MM.1S (cell line): ENCODE results near the gene TREM1.

Source experiments
- DNase-seq: peaks from one replicate; pipeline ENCODE4 v3.0.0-alpha.2; 2015
- H2AFZ ChIP-seq: fragments of 300-600 bp; sonication (generic); 2 replicates; pipeline ENCODE4 v1.6.0; 2016; ENCODE audit warnings: antibody characterized with exemption, low read length
- H3F3A ChIP-seq: fragments of 300-600 bp; sonication (generic); 2 replicates; pipeline ENCODE4 v1.6.1; 2016; ENCODE audit warnings: mild to moderate bottlenecking, antibody characterized with exemption, low read length, moderate library complexity, mixed read lengths; ENCODE audit not compliant: insufficient read depth
- H3K27ac ChIP-seq: fragments of 300-600 bp; sonication (generic); 2 replicates; pipeline ENCODE4 v1.5.1; 2016; ENCODE audit warnings: mild to moderate bottlenecking, low read length
- H3K27me3 ChIP-seq: fragments of 300-600 bp; sonication (generic); replicated peaks from 2 replicates; pipeline ENCODE4 v1.6.0; 2016; ENCODE audit warnings: low read length; ENCODE audit not compliant: insufficient read depth
- H3K36me3 ChIP-seq: fragments of 300-600 bp; sonication (generic); replicated peaks from 2 replicates; pipeline ENCODE4 v1.6.1; 2016; ENCODE audit warnings: mild to moderate bottlenecking, low read length, mixed read lengths; ENCODE audit not compliant: insufficient read depth
- H3K4me1 ChIP-seq: fragments of 300-600 bp; sonication (generic); 2 replicates; pipeline ENCODE4 v1.6.1; 2016; ENCODE audit warnings: low read length, mixed read lengths
- H3K4me2 ChIP-seq: fragments of 300-600 bp; sonication (generic); 2 replicates; pipeline ENCODE4 v1.6.0; 2016; ENCODE audit warnings: low read depth, low read length
- H3K4me3 ChIP-seq: fragments of 300-600 bp; sonication (generic); 2 replicates; pipeline ENCODE4 v1.5.1; 2016; ENCODE audit warnings: low read length, mixed read lengths
- H3K79me2 ChIP-seq: fragments of 300-600 bp; sonication (generic); 2 replicates; pipeline ENCODE4 v1.6.1; 2016; ENCODE audit warnings: mixed run types, low read length, mixed read lengths
- H3K9ac ChIP-seq: fragments of 300-600 bp; sonication (generic); 2 replicates; pipeline ENCODE4 v1.6.1; 2016; ENCODE audit warnings: low read length, mixed read lengths
- H3K9me2 ChIP-seq: fragments of 300-600 bp; sonication (generic); replicated peaks from 2 replicates; pipeline ENCODE4 v1.6.1; 2016; ENCODE audit warnings: mild to moderate bottlenecking, low read length, mixed read lengths; ENCODE audit not compliant: insufficient read depth
- H3K9me3 ChIP-seq: fragments of 300-600 bp; sonication (generic); replicated peaks from 2 replicates; pipeline ENCODE4 v1.6.1; 2016; ENCODE audit warnings: mild to moderate bottlenecking, low read length, mixed read lengths; ENCODE audit not compliant: insufficient read depth
- H4K20me1 ChIP-seq: fragments of 300-600 bp; sonication (generic); 2 replicates; pipeline ENCODE4 v1.6.1; 2016; ENCODE audit warnings: mild to moderate bottlenecking, low read length, moderate library complexity, mixed read lengths; ENCODE audit not compliant: insufficient read depth
- CTCF ChIP-seq: fragments of 300-600 bp; sonication (generic); IDR thresholded peaks from 2 replicates; pipeline ENCODE4 v1.5.1; 2016; ENCODE audit warnings: antibody characterized with exemption, low read length, mixed read lengths
- EZH2 ChIP-seq: fragments of 300-600 bp; sonication (generic); optimal IDR thresholded peaks from 2 replicates; pipeline ENCODE3; 2017; ENCODE audit warnings: low read depth, mild to moderate bottlenecking, antibody characterized with exemption, low read length, mixed read lengths
- EZH2phosphoT487 ChIP-seq: fragments of 300-600 bp; sonication (generic); IDR thresholded peaks from 2 replicates; pipeline ENCODE4 v1.6.1; 2018; ENCODE audit warnings: antibody characterized with exemption, low read length

Gene TREM1

DNA sequence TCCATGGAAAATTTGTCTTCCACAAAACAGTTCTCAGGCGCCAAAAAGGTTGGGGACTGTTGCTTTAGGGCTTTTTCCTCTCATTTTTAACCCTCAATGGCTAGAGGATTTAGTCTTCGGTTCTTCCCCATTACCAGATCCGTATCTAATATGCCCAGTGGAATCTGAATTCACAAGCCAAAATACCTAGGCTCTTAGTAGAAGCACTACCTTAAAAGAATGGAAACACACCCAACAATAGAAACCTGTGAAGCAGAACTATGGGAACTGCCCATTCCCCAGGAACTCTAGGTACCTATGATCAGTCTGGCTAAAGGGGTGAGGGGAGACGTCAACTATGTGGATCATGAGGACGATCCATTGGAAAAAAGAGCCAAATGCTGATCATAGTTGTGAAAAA, 55.2 kb downstream of the TREM1 start:
- no peaks in the 10 kb centered on the region for H3K4me1 ChIP-seq
- DNase-seq: no peak
- H3F3A ChIP-seq: no peaks in the 10 kb centered on the region
- H3K4me2 ChIP-seq: no peak overlapping the region
- TF ChIP-seq EZH2phosphoT487 (no peak), EZH2 (no peak), CTCF (no peak)
- no peak overlapping the region for H2AFZ ChIP-seq
- H3K27me3 ChIP-seq: no peaks in the 10 kb centered on the region
- H3K9me3 ChIP-seq: no peaks in the 10 kb centered on the region
- H3K79me2 ChIP-seq: no peaks in the 10 kb centered on the region
- H3K27ac ChIP-seq: no peak overlapping the region
- no peaks in the 10 kb centered on the region for H3K9me2 ChIP-seq
- no peaks in the 10 kb centered on the region for H4K20me1 ChIP-seq
- no peak overlapping the region for H3K9ac ChIP-seq
- no peak overlapping the region for H3K4me3 ChIP-seq
- H3K36me3 ChIP-seq: no peaks in the 10 kb centered on the region

DNA sequence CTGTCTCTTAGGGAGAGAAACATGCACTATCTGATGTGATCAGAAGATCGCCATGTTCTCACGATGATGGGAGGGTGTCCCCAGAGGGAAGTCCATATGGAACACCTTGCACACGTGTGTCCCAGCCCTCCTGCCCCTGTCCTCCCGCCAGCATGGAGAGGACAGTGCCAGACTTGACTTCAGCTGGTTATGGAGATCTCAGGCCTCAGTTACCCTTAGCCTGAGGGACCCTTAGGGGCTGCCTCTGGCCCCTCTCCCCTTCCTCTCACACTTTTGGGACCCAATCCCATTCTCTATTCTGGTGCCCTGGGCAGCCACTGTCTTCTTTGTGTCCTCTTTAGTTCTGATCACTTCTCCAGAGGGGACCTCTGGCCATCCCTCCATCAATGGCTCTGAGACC, 56.8 kb downstream of the TREM1 start:
- no peak overlapping the region for H3K27ac ChIP-seq
- no peaks in the 10 kb centered on the region for H3K9me3 ChIP-seq
- no peaks in the 10 kb centered on the region for H3K4me1 ChIP-seq
- no peaks in the 10 kb centered on the region for H3K27me3 ChIP-seq
- H3K9ac ChIP-seq: no peak overlapping the region
- no peaks in the 10 kb centered on the region for H3K9me2 ChIP-seq
- H3K4me2 ChIP-seq: no peak overlapping the region
- no peaks in the 10 kb centered on the region for H4K20me1 ChIP-seq
- DNase-seq: no peak
- no peak for TF ChIP-seq EZH2phosphoT487
- no peak for TF ChIP-seq EZH2
- TF ChIP-seq CTCF: no peak
- H3K4me3 ChIP-seq: no peak overlapping the region
- no peaks in the 10 kb centered on the region for H3F3A ChIP-seq
- H3K36me3 ChIP-seq: no peaks in the 10 kb centered on the region
- H2AFZ ChIP-seq: no peak overlapping the region
- no peaks in the 10 kb centered on the region for H3K79me2 ChIP-seq

GRCh38 chr6:41228616-41229015, 57.9 kb downstream of the TREM1 start:
- Histone ChIP-seq H3K9me2 (no peaks in the 10 kb centered on the region), H3F3A (no peaks in the 10 kb centered on the region), H3K4me2 (no peak overlapping the region), H3K27ac (no peak overlapping the region), H3K9me3 (no peaks in the 10 kb centered on the region), H4K20me1 (no peaks in the 10 kb centered on the region), H3K4me3 (no peak overlapping the region), H3K27me3 (no peaks in the 10 kb centered on the region), H3K79me2 (no peaks in the 10 kb centered on the region), H3K4me1 (no peaks in the 10 kb centered on the region), H3K9ac (no peak overlapping the region), H2AFZ (no peak overlapping the region), H3K36me3 (no peaks in the 10 kb centered on the region)
- 0 out of 2 replicates have a peak, but pooled peaks have one; percentile 12 for TF ChIP-seq CTCF
- TF ChIP-seq EZH2: no peak
- no peak for DNase-seq

GRCh38 chr6:41228096-41228495, 58.4 kb downstream of the TREM1 start, which contains the start of gene TREML4:
Gene TREML4 (plus strand): TSS chr6:41228349. CDS start chr6:41228428, 79 bp downstream.
- no peak within 1 kb of the TSS for H3K27ac ChIP-seq
- H3K9me3 ChIP-seq: no peaks in the 10 kb centered on the region
- H4K20me1 ChIP-seq: no peaks in the 10 kb centered on the region
- no peaks in the 10 kb centered on the region for H3K9me2 ChIP-seq
- TF ChIP-seq CTCF: no peak
- TF ChIP-seq EZH2phosphoT487: no peak
- TF ChIP-seq EZH2: no peak
- no peak for DNase-seq
- no peak within 1 kb of the TSS for H3K4me3 ChIP-seq
- no peak within 1 kb of the TSS for H2AFZ ChIP-seq
- H3K36me3 ChIP-seq: no peaks in the 10 kb centered on the region
- H3K9ac ChIP-seq: no peak within 1 kb of the TSS
- H3K79me2 ChIP-seq: no peaks in the 10 kb centered on the region
- no peaks in the 10 kb centered on the region for H3K27me3 ChIP-seq
- no peaks in the 10 kb centered on the region for H3K4me1 ChIP-seq
- no peak within 1 kb of the TSS for H3K4me2 ChIP-seq
- no peaks in the 10 kb centered on the region for H3F3A ChIP-seq
